OCI-LY7 (cell line): Measurements from ENCODE around the gene CADM4. TPM values are rescaled to one million over a fixed set of nuclear protein-coding genes. Genes with fewer than 3 reads are reported as not detected.
A peak's percentile ranks its signal among the peaks of the same experiment; 100 is the strongest.

ENCODE experiments used
- BruUV-seq: library from RNA; stranded (reverse); fragments of 400-500 nt; replicated peaks from 2 replicates; lab custom pipeline; 2021; lab: Mats Ljungman, UMichigan
- CTCF ChIA-PET: fragments of 300-600 bp; sonication (Branson Sonifier 250); formaldehyde crosslinking; loops from one replicate; lab custom pipeline; 2022; ENCODE audit warnings: antibody characterized with exemption; ENCODE audit not compliant: unreplicated experiment; lab: Charles Lee
- POLR2A ChIA-PET: fragments of 300-600 bp; sonication (Branson Sonifier 250); formaldehyde crosslinking; loops from one replicate; lab custom pipeline; 2022; ENCODE audit warnings: antibody characterized with exemption; lab: Charles Lee
- DNase-seq: peaks from one replicate; pipeline ENCODE4 v3.0.0-alpha.2; 2015; ENCODE audit warnings: low spot score
- H2AFZ ChIP-seq: fragments of 200-600 bp; sonication (generic), shearing (Covaris generic); 2 replicates; pipeline ENCODE4 v1.6.1; 2014; ENCODE audit warnings: mild to moderate bottlenecking, antibody characterized with exemption, low read length, moderate library complexity
- H3K27ac ChIP-seq: fragments of 200-600 bp; sonication (generic); 2 replicates; pipeline ENCODE4 v1.5.1; 2014; ENCODE audit warnings: mixed run types, low read depth, mild to moderate bottlenecking, moderate library complexity, low read length, inconsistent platforms; ENCODE audit not compliant: poor library complexity, severe bottlenecking
- H3K36me3 ChIP-seq: fragments of 200-600 bp; sonication (generic); 2 replicates; pipeline ENCODE4 v1.6.1; 2014; ENCODE audit warnings: mild to moderate bottlenecking, antibody characterized with exemption, low read length, moderate library complexity, mixed read lengths; ENCODE audit not compliant: insufficient read depth
- H3K4me1 ChIP-seq: fragments of 200-600 bp; sonication (generic); 2 replicates; pipeline ENCODE4 v1.5.1; 2014; ENCODE audit warnings: mild to moderate bottlenecking, low read length; ENCODE audit not compliant: insufficient read depth, poor library complexity, severe bottlenecking
- H3K4me2 ChIP-seq: fragments of 200-600 bp; sonication (generic); 2 replicates; pipeline ENCODE4 v1.6.1; 2014; ENCODE audit warnings: mild to moderate bottlenecking, low read length
- H3K4me3 ChIP-seq: fragments of 200-600 bp; sonication (generic); 2 replicates; pipeline ENCODE4 v1.5.1; 2014; ENCODE audit warnings: mild to moderate bottlenecking, low read depth, low read length; ENCODE audit not compliant: poor library complexity, severe bottlenecking
- H3K79me2 ChIP-seq: fragments of 200-600 bp; sonication (generic); 2 replicates; pipeline ENCODE4 v1.6.1; 2016; ENCODE audit warnings: low read depth, mild to moderate bottlenecking, low read length, moderate library complexity, mixed read lengths; ENCODE audit not compliant: insufficient read depth
- H3K9me2 ChIP-seq: fragments of 200-600 bp; sonication (generic); 2 replicates; pipeline ENCODE4 v1.6.1; 2016; ENCODE audit warnings: mild to moderate bottlenecking, low read length, mixed read lengths; ENCODE audit not compliant: insufficient read depth
- H3K9me3 ChIP-seq: fragments of 200-600 bp; sonication (generic); 2 replicates; pipeline ENCODE4 v1.6.1; 2014; ENCODE audit warnings: mild to moderate bottlenecking, mixed run types, low read length, mixed read lengths
- H4K20me1 ChIP-seq: fragments of 200-600 bp; sonication (generic); 2 replicates; pipeline ENCODE4 v1.6.1; 2014; ENCODE audit warnings: mild to moderate bottlenecking, antibody characterized with exemption, low read length, moderate library complexity, mixed read lengths; ENCODE audit not compliant: insufficient read depth
- EZH2phosphoT487 ChIP-seq: fragments of 200-600 bp; sonication (generic); IDR thresholded peaks from 2 replicates; pipeline ENCODE4 v1.6.1; 2018; ENCODE audit warnings: low read depth, borderline replicate concordance, mild to moderate bottlenecking, mixed run types, antibody characterized with exemption, low read length, moderate library complexity, mixed read lengths
- intact Hi-C: fragments of 100-400 bp; cut with micrococcal nuclease; formaldehyde crosslinking; loops from one replicate; pipeline ENCODE4 v1.10.0; 2022; ENCODE audit not compliant: unreplicated experiment
- total RNA-seq, 2 experiments: library from RNA; depleted of rRNA in 1 of 2; stranded (reverse); fragments of >200 nt in 1 of 2; shearing (Covaris generic) in 1 of 2; gene quantifications; 2 replicates each; pipeline ENCODE4 v1.2.3, GENCODE V29; 2014 to 2022
- TF ChIP-seq, protein P1 (sequence below): fragments of 200-600 bp; sonication (generic); conservative IDR thresholded peaks from 2 replicates; pipeline ENCODE4 v1.5.1; 2014; ENCODE audit warnings: mild to moderate bottlenecking, antibody characterized with exemption, low read length, moderate library complexity, mixed read lengths

The CADM4 gene
- total RNA-seq, 2 experiments from 2014 or later, result not detected

DNA sequence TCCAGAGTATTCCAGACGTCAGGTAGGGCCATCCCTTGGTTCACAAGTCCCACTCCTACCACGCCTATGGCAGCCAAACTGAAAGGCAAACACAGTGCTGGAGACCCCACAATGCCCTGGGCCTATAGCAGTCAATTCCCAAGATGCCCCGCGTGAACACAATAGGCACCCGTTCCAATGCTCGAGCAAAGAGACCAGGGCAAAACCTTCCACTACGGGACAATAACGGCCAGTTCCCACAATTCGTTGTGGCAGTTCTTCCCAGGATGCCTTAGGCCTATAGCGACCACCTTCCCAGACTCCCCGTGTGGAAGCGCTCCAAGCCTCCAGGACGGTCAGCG is 20.8 kb downstream of the CADM4 start:
- TSS peak; percentile 80 for BruUV-seq
- peaks cover 42% of the 10 kb centered on the region for H3K79me2 ChIP-seq
- intact Hi-C loops, result no loop called here

DNA sequence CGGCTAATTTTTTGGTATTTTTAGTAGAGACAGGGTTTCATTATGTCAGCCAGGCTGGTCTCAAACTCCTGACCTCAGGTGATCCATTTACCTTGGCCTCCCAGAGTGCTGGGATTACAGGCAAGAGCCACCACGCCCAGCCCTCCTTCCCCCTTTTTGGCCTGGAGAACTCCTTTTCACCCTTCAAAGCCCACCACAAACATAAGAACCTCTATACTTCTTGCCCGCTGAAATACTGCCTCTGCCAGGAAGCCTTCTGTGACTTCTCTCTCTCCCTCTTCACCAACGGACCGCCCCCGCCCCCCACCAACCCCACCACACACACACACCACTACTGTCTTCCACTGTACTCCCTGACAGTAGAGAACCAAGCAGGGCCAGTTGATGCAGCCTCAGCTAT is 22.7 kb downstream of the CADM4 start:
- no peak for DNase-seq
- ChIA-PET CTCF (no interaction called here), POLR2A (interaction anchor here (0.7 kb wide), 1 partner anchor 1491 kb away, joined by 3 read pairs; no protein-coding TSS in a partner anchor)
- H3K9me3 ChIP-seq, result no peaks in the 10 kb centered on the region
- 0 out of 2 replicates have a peak overlapping the region, but pooled peaks have one; percentile 10 for H3K4me2 ChIP-seq
- TF ChIP-seq EZH2phosphoT487, result no peak
- TF ChIP-seq, protein P1, sequence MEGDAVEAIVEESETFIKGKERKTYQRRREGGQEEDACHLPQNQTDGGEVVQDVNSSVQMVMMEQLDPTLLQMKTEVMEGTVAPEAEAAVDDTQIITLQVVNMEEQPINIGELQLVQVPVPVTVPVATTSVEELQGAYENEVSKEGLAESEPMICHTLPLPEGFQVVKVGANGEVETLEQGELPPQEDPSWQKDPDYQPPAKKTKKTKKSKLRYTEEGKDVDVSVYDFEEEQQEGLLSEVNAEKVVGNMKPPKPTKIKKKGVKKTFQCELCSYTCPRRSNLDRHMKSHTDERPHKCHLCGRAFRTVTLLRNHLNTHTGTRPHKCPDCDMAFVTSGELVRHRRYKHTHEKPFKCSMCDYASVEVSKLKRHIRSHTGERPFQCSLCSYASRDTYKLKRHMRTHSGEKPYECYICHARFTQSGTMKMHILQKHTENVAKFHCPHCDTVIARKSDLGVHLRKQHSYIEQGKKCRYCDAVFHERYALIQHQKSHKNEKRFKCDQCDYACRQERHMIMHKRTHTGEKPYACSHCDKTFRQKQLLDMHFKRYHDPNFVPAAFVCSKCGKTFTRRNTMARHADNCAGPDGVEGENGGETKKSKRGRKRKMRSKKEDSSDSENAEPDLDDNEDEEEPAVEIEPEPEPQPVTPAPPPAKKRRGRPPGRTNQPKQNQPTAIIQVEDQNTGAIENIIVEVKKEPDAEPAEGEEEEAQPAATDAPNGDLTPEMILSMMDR, result no peak
- peaks cover 42% of the 10 kb centered on the region for H3K79me2 ChIP-seq
- no peak overlapping the region for H2AFZ ChIP-seq
- peaks cover 19% of the 10 kb centered on the region for H3K4me1 ChIP-seq
- BruUV-seq, result no TSS peak
- no peaks in the 10 kb centered on the region for H4K20me1 ChIP-seq
- intact Hi-C loops, result no loop called here
- no peak overlapping the region for H3K4me3 ChIP-seq
- H3K36me3 ChIP-seq, result peaks cover 28% of the 10 kb centered on the region
- H3K27ac ChIP-seq, result no peak overlapping the region
- H3K9me2 ChIP-seq, result no peaks in the 10 kb centered on the region

More for the DNA sequence above, 20.8 kb downstream of the CADM4 start:
- Histone ChIP-seq H3K27ac (peak overlapping the region; percentile 79), H3K9me2 (no peaks in the 10 kb centered on the region), H3K4me2 (peak overlapping the region; percentile 89), H4K20me1 (no peaks in the 10 kb centered on the region), H3K4me3 (peak overlapping the region; percentile 72), H3K9me3 (no peaks in the 10 kb centered on the region), H3K4me1 (peaks cover 19% of the 10 kb centered on the region), H3K36me3 (peaks cover 9% of the 10 kb centered on the region), H2AFZ (peak overlapping the region; percentile 12)
- no peak for TF ChIP-seq EZH2phosphoT487
- TF ChIP-seq, protein P1, result no peak
- DNase-seq, result peak; percentile 80
- POLR2A ChIA-PET, result interaction anchor here (0.7 kb wide), 1 partner anchor 22 kb away, joined by 9 read pairs; the partner anchor contains the start of gene ZNF576
- CTCF ChIA-PET, result no interaction called here

DNA sequence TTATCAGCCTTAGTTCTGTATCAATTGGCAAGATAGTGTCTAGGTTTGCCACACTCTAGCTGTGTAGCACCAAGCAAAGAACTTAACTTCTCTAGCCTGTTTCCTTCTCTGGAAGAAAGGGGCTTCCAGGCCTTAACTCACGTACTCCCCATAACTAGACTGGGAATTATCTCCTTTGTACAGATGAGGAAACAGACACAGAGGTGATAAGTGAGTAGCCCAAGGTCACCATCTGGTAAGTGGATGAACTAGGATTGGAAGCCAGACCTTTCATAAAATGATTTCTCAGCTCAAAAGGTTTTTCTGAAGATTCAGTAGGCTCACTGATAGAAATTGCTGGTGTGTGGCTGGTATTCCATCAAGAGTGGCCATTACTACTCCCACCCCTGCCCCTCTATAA is 23.3 kb downstream of the CADM4 start:
- POLR2A ChIA-PET, result interaction anchor here (0.6 kb wide), 1 partner anchor 312 kb away, joined by 4 read pairs; no protein-coding TSS in a partner anchor
- no TSS peak for BruUV-seq
- H2AFZ ChIP-seq, result no peak overlapping the region

More for the DNA sequence above, 23.3 kb downstream of the CADM4 start:
- Histone ChIP-seq H3K9me2 (no peaks in the 10 kb centered on the region), H3K4me2 (no peak overlapping the region), H3K36me3 (peaks cover 34% of the 10 kb centered on the region), H3K27ac (no peak overlapping the region), H3K4me1 (peaks cover 19% of the 10 kb centered on the region), H3K4me3 (no peak overlapping the region), H3K9me3 (no peaks in the 10 kb centered on the region), H3K79me2 (peaks cover 42% of the 10 kb centered on the region), H4K20me1 (no peaks in the 10 kb centered on the region)
- CTCF ChIA-PET, result no interaction called here
- intact Hi-C loops, result no loop called here
- TF ChIP-seq EZH2phosphoT487, result no peak
- TF ChIP-seq, protein P1, result no peak
- no peak for DNase-seq
